Astrocyte (in vitro differentiated cells and primary cell): ENCODE measurements around the gene VWA1. TPM values are rescaled to one million over a fixed set of nuclear protein-coding genes. Genes with fewer than 3 reads are reported as not detected.
"Not testable (repeated sequence)": the region's sequence is repeated elsewhere in the genome, so short reads cannot be mapped to it uniquely, and the experiment has no call there.

Source experiments
- DNase-seq: peaks from one replicate; pipeline ENCODE4 v3.0.0-alpha.2; 2010; ENCODE audit warnings: low read depth
- FAIRE-seq: peaks from 2 replicates; lab custom pipeline; 2011; peaks lifted over from hg19 to GRCh38; lab: Jason Lieb, UNC
- H2AFZ ChIP-seq: 2 replicates; pipeline ENCODE4 v1.6.0; 2012; ENCODE audit warnings: low read depth, low read length, inconsistent platforms
- H3K27ac ChIP-seq: 2 replicates; pipeline ENCODE4 v1.5.1; 2011; ENCODE audit warnings: low read depth, low read length, inconsistent platforms
- H3K27me3 ChIP-seq: 2 replicates; pipeline ENCODE4 v1.6.0; 2011; ENCODE audit warnings: low read length, inconsistent platforms; ENCODE audit not compliant: insufficient read depth
- H3K36me3 ChIP-seq: 2 replicates; pipeline ENCODE4 v1.5.1; 2011; ENCODE audit warnings: low read length, inconsistent platforms; ENCODE audit not compliant: insufficient read depth
- H3K4me1 ChIP-seq: 2 replicates; pipeline ENCODE4 v1.5.1; 2011; ENCODE audit warnings: low read length, inconsistent platforms; ENCODE audit not compliant: insufficient read depth
- H3K4me2 ChIP-seq: 2 replicates; pipeline ENCODE4 v1.6.0; 2012; ENCODE audit warnings: low read length, inconsistent platforms
- H3K4me3 ChIP-seq: 2 replicates; pipeline ENCODE4 v1.5.1; 2011; ENCODE audit warnings: low read depth, mild to moderate bottlenecking, low read length, inconsistent platforms; ENCODE audit not compliant: insufficient read depth
- H3K79me2 ChIP-seq: 2 replicates; pipeline ENCODE4 v1.6.0; 2012; ENCODE audit warnings: mild to moderate bottlenecking, low read length, inconsistent platforms; ENCODE audit not compliant: insufficient read depth
- H3K9ac ChIP-seq: 2 replicates; pipeline ENCODE4 v1.6.0; 2012; ENCODE audit warnings: mild to moderate bottlenecking, low read length, inconsistent platforms
- H3K9me3 ChIP-seq: 2 replicates; pipeline ENCODE4 v1.5.1; 2012; ENCODE audit warnings: low read depth, mild to moderate bottlenecking, low read length, inconsistent platforms; ENCODE audit not compliant: insufficient read depth
- H4K20me1 ChIP-seq: 2 replicates; pipeline ENCODE4 v1.6.0; 2012; ENCODE audit warnings: low read length, inconsistent platforms; ENCODE audit not compliant: insufficient read depth
- H3K27ac Mint-ChIP-seq: one replicate; pipeline ENCODE4 v1.8.0; 2021; ENCODE audit warnings: mild to moderate bottlenecking, mixed read lengths; ENCODE audit not compliant: unreplicated experiment
- H3K27me3 Mint-ChIP-seq: one replicate; pipeline ENCODE4 v1.8.0; 2021; ENCODE audit warnings: low read depth, mixed read lengths; ENCODE audit not compliant: unreplicated experiment
- H3K36me3 Mint-ChIP-seq: one replicate; pipeline ENCODE4 v1.8.0; 2021; ENCODE audit warnings: low read depth, mixed read lengths; ENCODE audit not compliant: unreplicated experiment
- H3K4me1 Mint-ChIP-seq: one replicate; pipeline ENCODE4 v1.8.0; 2021; ENCODE audit warnings: low read depth, mixed read lengths; ENCODE audit not compliant: unreplicated experiment
- H3K4me3 Mint-ChIP-seq: one replicate; pipeline ENCODE4 v1.8.0; 2021; ENCODE audit warnings: mild to moderate bottlenecking, moderate library complexity, mixed read lengths; ENCODE audit not compliant: unreplicated experiment
- H3K9me3 Mint-ChIP-seq: one replicate; pipeline ENCODE4 v1.8.0; 2021; ENCODE audit warnings: mild to moderate bottlenecking, mixed read lengths; ENCODE audit not compliant: unreplicated experiment
- EZH2 ChIP-seq: IDR thresholded peaks from 2 replicates; pipeline ENCODE4 v1.6.1; 2012; ENCODE audit warnings: mild to moderate bottlenecking, low read length, inconsistent platforms; ENCODE audit not compliant: insufficient read depth
- total RNA-seq: library from RNA; stranded (reverse); gene quantifications from 2 replicates; pipeline ENCODE4 v1.2.1, GENCODE V29; 2021
- TF ChIP-seq, protein P1 (sequence below): IDR thresholded peaks from 2 replicates; pipeline ENCODE4 v1.5.1; 2011; ENCODE audit warnings: low read depth, mild to moderate bottlenecking, inconsistent platforms, low read length, moderate library complexity; ENCODE audit not compliant: insufficient read depth

VWA1 gene
- total RNA-seq, 1 donor from 2014 or later: 60.4 TPM

DNA sequence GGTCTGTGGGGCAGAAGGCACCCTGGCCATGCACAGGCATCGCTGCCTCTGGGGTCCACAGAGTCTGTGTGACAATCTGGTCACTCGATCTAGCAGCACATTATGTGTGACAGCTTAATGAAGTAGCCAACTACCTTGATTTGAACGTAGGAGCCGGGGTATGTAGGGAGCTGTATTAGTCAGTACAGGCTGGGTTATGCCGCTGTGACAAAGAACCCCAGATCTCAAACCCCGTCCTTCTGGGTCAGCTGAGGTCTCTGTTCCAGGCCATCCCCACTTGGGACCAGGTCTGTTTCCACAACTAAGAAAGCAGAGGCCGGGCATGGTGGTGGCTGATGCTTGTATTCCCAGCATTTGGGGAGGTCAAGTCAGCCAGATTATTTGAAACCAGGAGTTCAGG lies 27.8 kb downstream of the VWA1 start:
- Histone ChIP-seq H2AFZ (no peak overlapping the region), H3K27me3 (no peaks in the 10 kb centered on the region), H3K36me3 (no peaks in the 10 kb centered on the region), H3K4me1 (no peaks in the 10 kb centered on the region), H3K79me2 (no peaks in the 10 kb centered on the region), H3K4me2 (no peak overlapping the region), H3K9ac (no peak overlapping the region), H4K20me1 (no peaks in the 10 kb centered on the region), H3K27ac (no peak overlapping the region), H3K9me3 (no peaks in the 10 kb centered on the region), H3K4me3 (no peak overlapping the region)
- H3K27me3 Mint-ChIP-seq: peaks cover 2% of the 10 kb centered on the region
- no peaks in the 10 kb centered on the region for H3K36me3 Mint-ChIP-seq
- H3K27ac Mint-ChIP-seq: no peak overlapping the region
- FAIRE-seq (no peak), DNase-seq (no peak)
- H3K4me1 Mint-ChIP-seq: no peaks in the 10 kb centered on the region
- no peaks in the 10 kb centered on the region for H3K9me3 Mint-ChIP-seq
- TF ChIP-seq EZH2: no peak
- TF ChIP-seq, protein P1, sequence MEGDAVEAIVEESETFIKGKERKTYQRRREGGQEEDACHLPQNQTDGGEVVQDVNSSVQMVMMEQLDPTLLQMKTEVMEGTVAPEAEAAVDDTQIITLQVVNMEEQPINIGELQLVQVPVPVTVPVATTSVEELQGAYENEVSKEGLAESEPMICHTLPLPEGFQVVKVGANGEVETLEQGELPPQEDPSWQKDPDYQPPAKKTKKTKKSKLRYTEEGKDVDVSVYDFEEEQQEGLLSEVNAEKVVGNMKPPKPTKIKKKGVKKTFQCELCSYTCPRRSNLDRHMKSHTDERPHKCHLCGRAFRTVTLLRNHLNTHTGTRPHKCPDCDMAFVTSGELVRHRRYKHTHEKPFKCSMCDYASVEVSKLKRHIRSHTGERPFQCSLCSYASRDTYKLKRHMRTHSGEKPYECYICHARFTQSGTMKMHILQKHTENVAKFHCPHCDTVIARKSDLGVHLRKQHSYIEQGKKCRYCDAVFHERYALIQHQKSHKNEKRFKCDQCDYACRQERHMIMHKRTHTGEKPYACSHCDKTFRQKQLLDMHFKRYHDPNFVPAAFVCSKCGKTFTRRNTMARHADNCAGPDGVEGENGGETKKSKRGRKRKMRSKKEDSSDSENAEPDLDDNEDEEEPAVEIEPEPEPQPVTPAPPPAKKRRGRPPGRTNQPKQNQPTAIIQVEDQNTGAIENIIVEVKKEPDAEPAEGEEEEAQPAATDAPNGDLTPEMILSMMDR: no peak
- H3K4me3 Mint-ChIP-seq: no peak overlapping the region

DNA sequence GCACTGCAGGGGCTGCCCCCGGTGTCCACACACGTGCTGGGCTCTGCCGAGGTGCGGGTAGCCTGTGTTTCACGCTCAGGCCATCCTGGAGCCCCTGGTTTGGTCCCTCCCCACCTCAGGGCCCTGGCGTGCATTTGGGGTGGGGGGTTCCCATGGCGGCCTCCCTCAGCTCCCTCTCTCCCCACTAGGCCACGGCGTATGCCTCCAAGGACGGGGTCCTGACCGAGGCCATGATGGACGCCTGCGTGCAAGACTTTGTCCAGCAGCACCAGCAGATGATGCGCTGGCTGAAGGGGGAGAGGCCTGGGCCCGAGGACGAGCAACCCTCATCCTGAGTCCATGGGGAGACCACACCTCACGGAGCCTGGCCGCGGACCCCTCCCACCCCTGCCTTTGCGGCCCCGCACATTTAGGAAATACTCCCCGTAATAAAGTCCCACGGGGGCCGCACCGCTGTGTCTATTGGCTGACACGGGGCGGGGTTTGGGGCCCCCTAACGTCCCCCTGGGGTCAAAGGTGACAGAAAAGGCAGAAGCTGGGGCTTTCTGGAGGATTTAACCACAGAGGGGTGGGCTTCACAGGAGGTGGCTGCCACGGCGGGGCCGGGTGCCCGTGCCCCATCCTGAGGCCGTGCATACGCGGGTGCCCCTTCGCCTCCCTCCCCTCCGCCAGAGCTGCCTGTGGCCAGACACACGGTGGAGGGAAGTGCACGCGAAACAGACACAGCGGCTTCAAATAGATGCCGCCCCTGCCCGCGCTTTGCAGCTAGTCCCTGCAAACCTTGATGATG lies 32.9 kb downstream of the VWA1 start:
- H2AFZ ChIP-seq, H3K36me3 Mint-ChIP-seq, H3K4me3 ChIP-seq, H3K4me3 Mint-ChIP-seq, H3K9me3 Mint-ChIP-seq, H3K27ac Mint-ChIP-seq, FAIRE-seq, H3K4me1 Mint-ChIP-seq, H3K27me3 Mint-ChIP-seq, H3K27me3 ChIP-seq, DNase-seq, H4K20me1 ChIP-seq, H3K9ac ChIP-seq, H3K27ac ChIP-seq, H3K9me3 ChIP-seq, H3K4me2 ChIP-seq, H3K36me3 ChIP-seq: not testable (repeated sequence)
- Histone ChIP-seq H3K4me1 (peaks cover 11% of the 10 kb centered on the region), H3K79me2 (peaks cover 18% of the 10 kb centered on the region)

DNA sequence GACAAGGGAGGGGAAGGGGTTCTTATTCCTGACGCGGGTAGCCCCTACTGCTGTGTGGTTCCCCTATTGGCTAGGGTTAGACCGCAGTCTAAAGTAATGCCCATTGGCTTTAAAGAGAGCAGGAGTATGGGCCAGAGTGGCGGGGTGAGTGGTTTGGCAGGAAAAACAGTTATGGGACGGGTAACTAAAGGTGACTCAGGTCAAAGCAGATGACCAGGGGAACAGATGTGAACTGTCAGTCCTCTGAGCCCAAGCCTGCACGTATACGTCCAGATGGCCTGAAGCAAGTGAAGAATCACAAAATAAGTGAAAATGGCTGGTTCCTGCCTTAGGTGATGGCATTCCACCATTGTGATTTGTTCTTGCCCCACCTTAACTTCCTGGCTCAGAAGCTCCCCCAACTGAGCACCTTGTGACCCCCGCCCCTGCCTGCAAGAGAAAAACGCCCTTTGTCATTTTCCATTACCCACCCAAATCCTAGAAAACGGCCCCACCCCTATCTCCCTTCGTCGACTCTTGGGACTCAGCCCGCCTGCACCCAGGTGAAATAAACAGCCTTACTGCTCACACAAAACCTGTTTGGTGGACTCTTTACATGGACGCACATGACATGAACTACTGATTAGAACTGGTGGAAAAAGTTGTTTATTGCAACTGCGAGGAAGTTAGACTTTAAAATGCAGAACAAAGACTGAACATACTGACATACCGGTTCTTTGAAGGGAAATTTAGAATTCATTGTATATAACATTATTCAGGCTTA lies 35.3 kb downstream of the VWA1 start:
- peak overlapping the region; percentile 91 for H3K4me3 Mint-ChIP-seq
- H3K9ac ChIP-seq: peak overlapping the region; percentile 85
- peak overlapping the region; percentile 70 for H2AFZ ChIP-seq
- H3K27me3 Mint-ChIP-seq: peaks cover 2% of the 10 kb centered on the region
- peaks cover 3% of the 10 kb centered on the region for H3K36me3 Mint-ChIP-seq
- DNase-seq (peak; percentile 2), FAIRE-seq (no peak)
- no peaks in the 10 kb centered on the region for H3K36me3 ChIP-seq
- peaks cover 34% of the 10 kb centered on the region for H3K79me2 ChIP-seq
- peak overlapping the region; percentile 84 for H3K27ac Mint-ChIP-seq
- H3K27ac ChIP-seq: peak overlapping the region; percentile 40
- H3K9me3 ChIP-seq: no peaks in the 10 kb centered on the region
- no peak for TF ChIP-seq EZH2
- TF ChIP-seq, protein P1: no peak
- H3K9me3 Mint-ChIP-seq: no peaks in the 10 kb centered on the region
- peak overlapping the region; percentile 90 for H3K4me3 ChIP-seq
- peaks cover 5% of the 10 kb centered on the region for H3K4me1 Mint-ChIP-seq
- peak overlapping the region; percentile 100 for H3K4me2 ChIP-seq
- no peaks in the 10 kb centered on the region for H3K27me3 ChIP-seq
- H4K20me1 ChIP-seq: peaks cover 19% of the 10 kb centered on the region
- peaks cover 11% of the 10 kb centered on the region for H3K4me1 ChIP-seq
